Fibroblast of lung (primary cell): ENCODE results near the gene ZNF423.

Experiments used
- EZH2 ChIP-seq: IDR thresholded peaks from 2 replicates; pipeline ENCODE4 v1.5.1; 2012; ENCODE audit warnings: low read length, control low read depth, mild to moderate bottlenecking; ENCODE audit errors: missing control alignments
- TF ChIP-seq, protein P1 (sequence below), 2 donors: IDR thresholded peaks in 1 of 2; conservative IDR thresholded peaks in 1 of 2; 1 replicate in 1 of 2; 2 replicates in 1 of 2; pipeline ENCODE4 v1.5.1; 2011 to 2012; ENCODE audit warnings: low read length in 2 of 2, control low read depth in 1 of 2, inconsistent platforms in 1 of 2, low read depth in 1 of 2, mild to moderate bottlenecking in 1 of 2

GRCh38 chr16:49773534-49774475 is 82.1 kb downstream of the ZNF423 start:
- TF ChIP-seq EZH2: no peak
- TF ChIP-seq, protein P1, sequence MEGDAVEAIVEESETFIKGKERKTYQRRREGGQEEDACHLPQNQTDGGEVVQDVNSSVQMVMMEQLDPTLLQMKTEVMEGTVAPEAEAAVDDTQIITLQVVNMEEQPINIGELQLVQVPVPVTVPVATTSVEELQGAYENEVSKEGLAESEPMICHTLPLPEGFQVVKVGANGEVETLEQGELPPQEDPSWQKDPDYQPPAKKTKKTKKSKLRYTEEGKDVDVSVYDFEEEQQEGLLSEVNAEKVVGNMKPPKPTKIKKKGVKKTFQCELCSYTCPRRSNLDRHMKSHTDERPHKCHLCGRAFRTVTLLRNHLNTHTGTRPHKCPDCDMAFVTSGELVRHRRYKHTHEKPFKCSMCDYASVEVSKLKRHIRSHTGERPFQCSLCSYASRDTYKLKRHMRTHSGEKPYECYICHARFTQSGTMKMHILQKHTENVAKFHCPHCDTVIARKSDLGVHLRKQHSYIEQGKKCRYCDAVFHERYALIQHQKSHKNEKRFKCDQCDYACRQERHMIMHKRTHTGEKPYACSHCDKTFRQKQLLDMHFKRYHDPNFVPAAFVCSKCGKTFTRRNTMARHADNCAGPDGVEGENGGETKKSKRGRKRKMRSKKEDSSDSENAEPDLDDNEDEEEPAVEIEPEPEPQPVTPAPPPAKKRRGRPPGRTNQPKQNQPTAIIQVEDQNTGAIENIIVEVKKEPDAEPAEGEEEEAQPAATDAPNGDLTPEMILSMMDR (conservative IDR thresholded peaks at IDR 0.05 in 1 of 2, IDR thresholded peaks at IDR 0.05 in 1 of 2; ENCODE audit: low read depth in 1 of 2, low read length in 2 of 2): no peak
